ENCODE measurements around the gene LY6G5B.
A peak's percentile ranks its signal among the peaks of the same experiment; 100 is the strongest.

The LY6G5B gene

DNA sequence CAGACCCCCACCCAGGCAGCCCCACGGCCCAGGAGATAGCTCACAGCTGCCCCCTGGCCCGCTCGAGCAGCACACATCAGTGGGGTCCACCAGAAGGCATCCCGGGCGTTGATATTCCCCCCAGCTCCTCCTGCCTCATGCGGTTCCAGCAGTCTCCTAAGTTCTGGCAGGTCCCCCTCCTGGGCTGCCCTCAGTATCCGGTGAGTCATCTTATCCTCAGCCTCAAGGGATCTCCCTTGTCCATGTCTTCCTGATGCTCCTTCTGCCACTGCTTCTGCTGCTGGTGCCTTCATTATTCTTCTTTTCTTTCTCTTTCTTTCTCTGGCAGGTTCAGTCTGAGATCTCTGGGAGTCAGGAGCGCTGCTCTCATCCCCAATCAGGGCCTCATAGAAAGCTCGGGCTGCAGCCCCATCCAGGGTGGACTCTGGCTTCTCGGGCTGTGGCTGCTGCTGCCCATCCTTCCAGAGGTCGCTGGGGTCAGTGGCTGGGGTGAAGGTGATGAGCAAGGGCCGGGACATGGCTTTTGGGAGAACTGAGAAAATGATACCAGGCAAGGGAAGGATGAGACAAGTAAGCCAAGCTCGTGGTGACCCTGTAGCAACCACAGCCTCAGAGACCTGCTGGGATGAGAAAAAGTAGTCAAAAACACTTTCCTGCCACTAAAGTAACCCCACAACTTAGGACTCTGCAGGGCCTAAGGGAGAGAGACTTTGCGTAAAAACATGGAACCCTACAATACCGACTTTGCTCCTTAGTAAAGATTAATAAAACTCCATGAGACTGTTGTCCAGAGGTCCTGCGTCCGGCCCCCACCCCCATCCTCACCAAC, 5.6 kb upstream of the LY6G5B start:
- no peak for DNase-seq

DNA sequence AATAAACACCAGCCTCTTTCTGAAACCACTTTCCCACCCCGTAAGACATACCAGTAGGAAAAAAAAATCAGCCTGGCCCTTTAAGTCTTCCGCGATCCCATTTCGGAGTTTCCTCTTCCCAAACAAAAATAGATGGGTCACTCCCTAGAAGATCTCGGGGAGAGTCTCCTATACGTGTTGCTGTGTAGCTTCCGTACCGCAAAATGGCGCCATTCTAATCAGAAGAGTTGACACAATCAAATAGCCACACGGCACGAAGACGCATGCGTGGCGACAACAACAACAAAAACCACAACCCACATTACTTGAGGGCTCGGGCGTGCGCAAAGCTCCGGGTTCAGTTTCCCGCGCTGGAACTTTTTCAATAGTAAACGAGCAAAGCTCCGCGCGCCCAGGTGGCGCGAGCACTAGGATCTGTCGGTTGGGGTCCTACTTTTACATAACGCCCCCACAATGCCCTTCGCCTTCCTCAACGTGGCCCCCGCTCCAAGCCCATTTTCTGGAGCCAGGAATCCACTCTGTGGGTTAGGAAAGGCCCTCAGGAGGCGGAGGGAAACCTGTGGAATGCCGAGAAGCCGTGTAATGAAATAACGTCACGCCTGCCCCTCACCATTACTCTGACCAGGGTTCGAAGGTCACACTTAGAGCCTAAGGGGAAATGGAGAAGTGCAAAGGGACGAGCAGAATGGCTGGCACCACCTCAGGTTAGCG, 4.8 kb upstream of the LY6G5B start, which contains the start of gene GPANK1:
Gene GPANK1 (minus strand): TSS at position 208 of the 711 bp plus-strand sequence. CDS start 519 bp downstream, outside the sequence.
- DNase-seq, result peak; percentile 59

DNA sequence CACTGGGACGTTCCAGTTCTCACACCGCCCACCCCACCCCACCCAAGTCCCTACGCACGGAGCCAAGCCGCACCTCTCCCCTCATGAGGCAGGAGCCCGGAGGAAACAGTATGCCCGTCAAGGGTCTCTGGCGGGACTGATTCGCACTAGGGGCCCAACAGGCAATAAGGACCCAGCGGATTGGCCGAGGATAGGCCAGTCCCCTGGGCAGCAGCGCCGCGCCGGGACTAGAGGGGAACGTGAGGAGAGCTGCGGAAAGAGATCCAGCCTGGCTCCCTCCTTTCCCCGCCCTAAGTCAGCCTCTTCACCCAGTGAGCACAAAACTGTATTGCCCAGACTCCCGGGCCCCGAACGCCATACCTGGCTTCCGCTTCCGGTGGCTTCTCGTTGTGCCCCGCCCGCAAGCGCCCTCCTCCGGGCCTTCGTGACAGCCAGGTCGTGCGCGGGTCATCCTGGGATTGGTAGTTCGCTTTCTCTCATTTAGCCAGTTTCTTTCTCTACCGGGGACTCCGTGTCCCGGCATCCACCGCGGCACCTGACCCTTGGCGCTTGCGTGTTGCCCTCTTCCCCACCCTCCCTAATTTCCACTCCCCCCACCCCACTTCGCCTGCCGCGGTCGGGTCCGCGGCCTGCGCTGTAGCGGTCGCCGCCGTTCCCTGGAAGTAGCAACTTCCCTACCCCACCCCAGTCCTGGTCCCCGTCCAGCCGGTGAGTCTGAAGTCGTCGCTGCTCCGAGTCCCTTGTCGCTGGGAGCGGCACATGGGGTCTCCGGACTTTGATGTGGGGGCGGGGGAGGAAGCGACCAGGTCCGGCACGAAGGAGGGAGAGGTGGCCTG, 4.1 kb upstream of the LY6G5B start, which contains the start of gene CSNK2B:
Gene CSNK2B (plus strand): TSS at position 580 of the 836 bp plus-strand sequence. CDS start 752 bp downstream, outside the sequence.
- DNase-seq, result peak; percentile 89

DNA sequence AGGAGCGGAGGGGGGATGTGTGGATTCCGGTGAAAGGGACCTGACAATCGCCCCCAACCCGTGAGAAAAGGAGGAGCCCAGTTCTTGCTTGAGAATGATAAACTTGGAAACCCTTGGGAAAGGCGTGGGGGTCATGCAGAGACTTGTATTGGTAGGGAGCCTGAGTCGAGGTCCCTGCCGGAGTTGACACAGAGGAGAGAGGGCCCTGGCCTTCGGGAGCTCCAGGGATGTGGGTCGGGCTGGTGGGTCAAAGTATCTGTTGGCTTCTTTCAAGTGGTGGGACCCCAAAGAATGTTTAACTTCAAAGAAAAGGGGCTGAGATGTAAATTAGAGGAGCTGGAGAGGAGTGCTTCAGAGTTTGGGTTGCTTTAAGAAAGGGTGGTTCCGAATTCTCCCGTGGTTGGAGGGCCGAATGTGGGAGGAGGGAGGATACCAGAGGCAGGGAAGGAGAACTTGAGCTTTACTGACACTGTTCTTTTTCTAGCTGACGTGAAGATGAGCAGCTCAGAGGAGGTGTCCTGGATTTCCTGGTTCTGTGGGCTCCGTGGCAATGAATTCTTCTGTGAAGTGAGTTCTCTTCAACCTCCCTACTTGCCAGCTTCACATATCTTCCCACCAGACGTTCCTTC, 3.3 kb upstream of the LY6G5B start:
- no peak for DNase-seq

DNA sequence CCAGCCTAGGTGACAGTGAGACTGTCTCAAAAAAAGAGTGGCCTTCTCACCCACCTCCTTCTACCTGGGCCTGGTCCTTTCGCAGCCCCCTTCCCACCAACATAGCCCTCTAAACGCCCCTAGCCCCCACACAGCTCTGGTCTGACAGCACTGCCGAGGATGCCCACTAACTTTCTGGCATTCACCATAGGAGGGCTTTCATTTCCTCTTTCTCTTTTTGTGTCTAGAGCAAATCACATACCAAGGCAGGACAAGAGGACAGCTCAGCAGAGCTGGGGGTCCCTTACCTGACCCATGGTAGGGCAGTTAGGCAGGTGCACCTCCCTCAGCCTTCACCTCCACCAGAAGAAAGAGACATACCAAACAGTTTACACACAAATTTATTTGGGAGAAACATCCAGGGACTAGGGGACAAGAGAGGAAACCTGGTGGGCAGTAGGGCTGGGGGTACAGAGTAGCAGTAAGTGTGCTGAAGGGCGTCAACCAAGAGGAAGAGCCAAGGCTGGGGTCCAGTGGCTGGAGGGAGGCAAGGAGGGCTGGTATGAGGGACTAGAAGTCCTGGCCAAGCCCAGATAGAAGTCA, 6.6 kb downstream of the LY6G5B start:
- DNase-seq, result no peak

DNA sequence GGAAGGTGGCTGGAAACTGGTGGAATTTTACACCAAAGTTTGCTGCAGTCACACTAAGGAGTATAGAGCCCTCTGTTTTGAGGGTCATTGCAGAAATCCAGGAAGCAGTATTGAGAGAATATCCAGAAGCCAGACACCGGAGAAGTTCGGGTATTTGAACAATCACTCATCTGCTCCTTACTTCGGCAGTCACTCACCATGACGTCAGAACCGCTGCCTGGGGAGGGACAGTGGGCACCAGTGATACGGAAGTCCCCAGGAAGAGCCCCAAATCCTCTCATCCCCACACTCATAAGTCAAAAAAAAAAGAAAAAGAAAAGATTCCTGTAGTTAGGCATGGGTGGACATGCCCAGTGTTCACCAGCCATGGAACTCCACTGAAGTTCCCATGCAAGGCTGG, 7.1 kb downstream of the LY6G5B start:
- DNase-seq, result no peak

DNA sequence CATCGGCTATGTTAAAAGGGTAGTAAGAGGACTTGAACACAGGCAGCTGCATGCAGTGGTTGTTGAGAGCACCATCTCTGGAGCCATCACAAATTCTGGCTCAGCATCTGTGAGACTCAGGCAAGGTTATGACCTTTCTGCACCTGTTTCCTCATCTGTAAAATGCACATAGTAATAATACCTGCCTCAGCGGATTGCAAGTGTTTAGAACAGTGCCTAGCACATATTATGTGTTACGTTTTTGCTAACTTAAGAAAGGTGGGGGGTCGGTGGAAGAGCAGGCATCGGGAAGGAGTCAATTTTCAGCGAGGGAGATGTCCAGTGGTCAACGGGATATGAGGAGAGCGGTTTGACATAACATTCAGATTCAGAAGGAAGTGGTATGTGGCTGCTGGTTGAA, 8.2 kb downstream of the LY6G5B start:
- DNase-seq, result no peak

DNA sequence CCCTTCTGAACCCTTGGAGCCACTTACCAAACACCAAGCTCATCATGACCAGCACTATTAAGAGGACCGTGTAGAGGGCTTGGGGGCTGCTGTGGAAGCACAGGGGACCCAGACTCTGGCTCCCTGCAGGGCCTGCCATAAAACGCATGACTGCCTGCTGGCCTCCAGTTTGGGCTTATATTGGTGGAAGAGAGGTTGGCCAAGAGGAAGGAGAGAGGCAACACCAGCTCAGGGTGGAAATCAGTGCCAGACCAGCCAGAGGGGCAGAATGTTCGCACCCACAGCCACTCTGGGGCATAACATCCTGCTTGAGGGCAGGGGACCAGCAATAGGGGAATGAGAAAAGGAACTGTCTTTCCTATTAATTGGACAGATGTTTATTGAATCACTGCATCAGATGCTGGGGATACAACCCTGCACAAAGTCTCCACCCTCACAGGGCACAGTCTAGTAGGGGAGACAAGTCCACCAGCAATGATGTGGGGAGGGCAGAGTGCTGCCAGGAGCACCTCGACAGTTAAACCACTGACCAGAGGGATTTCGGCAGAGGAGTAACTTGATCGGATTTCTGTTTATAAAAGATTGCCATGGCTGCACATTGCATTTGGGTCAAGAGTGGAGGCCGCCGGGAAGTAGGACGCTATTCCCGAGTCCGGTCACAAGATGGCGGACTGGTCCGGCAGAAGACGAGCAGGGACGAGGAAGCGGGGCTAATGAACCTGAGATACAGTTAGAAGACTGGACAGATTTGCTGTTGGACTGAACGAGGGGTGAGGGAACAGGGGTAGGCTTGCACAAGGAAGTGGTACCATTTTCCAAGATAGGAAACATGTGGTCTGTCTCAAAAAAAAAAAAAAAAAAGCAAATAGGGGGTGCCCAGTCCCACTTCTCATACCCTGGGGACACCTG, 10.7 kb downstream of the LY6G5B start, which contains the start of gene LY6G5C:
Gene LY6G5C (minus strand): TSS at position 842 of the 909 bp plus-strand sequence. CDS start 694 bp downstream, at position 148.
- no peak for DNase-seq

DNA sequence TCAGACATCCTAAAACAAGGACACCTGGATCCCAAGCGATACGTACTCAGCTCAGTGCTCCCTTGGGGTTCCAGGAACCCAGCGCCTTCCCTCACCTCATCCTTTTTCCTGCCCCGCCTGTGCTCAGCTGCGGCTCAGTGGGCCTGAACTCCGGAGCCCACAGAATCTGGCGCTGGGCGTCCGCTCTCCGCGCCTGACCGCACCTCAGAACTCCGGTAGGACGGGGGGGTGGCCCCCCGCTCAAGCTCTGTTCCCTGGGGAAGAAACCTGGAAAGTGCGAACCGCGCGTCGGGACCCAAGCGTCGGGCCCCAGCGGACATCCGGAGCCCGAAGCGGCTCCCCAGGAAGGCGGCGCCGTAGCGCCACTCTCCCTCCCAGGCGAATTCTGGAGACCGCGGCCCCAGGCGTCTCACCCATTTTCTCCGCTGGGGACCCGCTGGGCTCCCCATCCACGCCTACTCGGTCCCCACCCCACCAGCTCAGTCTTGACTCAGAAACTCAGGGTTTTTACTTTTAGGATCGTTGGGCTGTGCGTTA, 11.4 kb downstream of the LY6G5B start:
- no peak for DNase-seq

DNA sequence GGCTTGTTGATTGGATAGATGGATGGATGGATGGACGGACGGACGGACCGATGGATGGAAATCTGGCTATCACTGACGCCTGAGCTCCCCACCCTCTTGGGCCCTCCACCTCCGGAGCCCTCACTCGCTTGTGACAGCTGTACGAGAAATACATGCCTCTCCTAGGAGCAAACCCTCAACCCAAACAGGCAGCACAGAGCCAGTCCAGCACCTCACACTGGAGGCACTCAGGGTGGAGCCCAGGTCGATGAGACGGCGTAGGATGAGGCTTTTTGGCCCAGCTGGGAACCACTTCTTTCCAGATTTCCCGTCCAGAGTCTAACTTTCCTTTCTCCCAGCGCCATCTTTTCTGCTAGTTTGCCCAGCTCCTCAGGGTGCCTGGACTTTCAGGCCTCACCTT, 13.8 kb downstream of the LY6G5B start:
- no peak for DNase-seq

DNA sequence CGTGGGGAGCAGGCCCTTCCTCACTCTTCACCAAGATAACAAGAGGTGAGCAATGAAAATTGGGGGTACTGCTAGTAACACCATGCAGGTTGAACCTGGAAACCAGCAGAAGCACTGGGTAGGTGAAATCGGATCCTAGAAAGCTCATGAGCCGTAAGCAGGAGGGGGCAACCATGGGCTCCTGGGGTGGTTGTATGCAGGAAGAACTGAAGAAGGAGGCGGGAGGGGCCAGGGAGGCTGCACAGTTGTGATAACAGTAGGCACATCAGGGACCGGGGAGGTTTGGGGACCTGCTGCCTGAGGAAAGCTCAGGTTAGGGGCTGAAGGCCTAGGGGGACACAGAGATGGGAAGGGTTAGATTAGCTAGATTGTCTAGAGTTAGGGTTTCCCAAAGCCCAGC, 16.7 kb downstream of the LY6G5B start:
- DNase-seq, result no peak

DNA sequence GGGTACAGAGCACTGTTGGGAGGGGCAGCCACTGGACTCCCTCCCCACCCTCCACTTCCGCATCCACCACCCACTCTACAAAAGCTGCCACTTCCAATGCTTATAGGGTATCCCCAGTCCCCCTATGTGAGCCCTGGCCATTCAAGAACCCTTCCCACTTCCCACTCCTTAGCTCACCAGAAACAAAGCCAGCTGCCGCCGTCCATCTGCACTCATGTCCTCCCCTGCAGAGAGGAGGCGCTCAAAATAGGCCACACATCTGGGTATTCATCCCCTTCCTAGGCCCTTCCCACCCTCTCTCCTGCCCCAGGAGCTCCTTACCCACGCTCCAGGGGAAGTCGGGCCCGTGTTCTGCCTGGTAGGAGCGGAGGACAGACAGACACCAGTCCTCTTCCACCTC, 17.5 kb downstream of the LY6G5B start:
- no peak for DNase-seq

DNA sequence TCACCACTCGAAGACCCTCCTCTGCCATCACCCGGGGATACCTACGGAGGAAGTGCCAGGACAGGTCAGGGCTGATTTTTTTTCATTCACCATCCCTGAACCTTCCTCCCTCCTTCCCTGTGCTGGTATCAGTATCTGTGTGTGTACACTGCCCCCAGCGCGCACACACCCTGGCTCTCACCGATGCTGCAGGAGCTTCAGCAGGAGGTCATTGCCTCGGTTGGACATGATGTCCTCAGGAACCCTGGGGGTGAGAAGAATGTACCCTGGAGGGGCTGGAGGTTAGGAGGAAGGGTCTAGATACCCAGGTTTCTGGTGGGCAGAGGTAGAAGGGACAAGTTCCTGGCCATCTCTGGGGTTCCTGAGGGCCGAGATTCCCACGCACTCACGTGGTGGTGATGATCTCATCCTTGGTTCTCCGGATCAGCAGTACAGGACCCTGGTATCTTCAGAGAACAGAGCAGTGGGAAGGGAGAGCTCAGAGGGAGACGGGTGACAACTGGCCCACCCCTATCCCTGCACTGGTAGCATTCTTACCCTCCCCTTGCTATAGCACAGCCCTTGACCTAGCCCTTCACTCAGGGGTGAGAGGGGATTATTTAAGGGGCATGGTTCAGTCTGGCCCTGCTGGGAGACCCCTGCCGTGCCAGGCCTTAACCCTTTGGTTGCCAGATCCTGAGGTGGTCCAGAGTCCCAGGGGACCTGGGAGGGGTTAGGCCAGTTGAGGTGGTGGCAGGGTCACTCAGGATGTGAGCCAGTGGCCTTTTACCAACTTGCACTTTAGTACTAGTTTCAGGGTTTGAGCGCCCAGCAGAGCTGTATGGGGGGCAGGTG, 18.3 kb downstream of the LY6G5B start:
- no peak for DNase-seq

DNA sequence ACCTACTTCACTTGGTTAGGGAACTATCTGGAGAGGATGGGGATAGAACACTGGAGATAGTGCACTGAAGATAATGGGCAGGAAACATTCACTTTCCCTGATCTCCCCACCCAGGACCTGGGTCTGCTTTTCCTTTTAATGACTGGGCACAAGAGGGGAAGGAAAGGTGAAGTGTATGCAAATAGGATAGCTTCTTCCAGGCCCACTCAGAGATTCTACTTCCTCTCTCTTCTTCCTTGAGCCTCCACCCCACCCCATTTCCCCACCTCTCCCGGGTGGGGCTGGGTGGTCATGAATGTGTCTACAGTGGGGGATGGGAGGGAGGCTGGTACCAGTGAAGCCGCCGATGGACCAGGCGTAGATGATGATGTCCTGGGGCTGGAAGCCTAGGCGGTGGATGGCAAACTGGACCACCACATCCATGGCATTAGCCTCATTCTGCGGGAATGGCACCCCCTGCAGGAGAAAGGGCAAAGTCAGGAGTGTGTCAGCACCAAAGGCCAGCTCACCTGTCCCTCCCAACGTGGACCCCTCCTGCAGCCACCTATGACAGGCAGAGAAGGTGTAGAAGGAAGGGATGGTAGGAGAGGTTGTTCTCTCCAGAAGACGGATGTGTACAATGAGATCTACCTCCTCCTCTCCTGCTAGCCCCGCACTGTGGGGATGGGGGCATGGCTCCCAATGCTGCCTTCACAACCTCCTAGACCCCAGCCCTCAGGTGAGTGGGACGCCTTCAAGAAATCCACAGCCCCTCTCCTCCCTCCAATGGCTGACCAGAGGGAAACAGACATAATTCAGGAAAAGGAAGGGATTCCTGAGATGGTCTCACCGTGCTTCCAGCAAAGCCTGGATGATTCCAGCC, 19.7 kb downstream of the LY6G5B start:
- no peak for DNase-seq

DNA sequence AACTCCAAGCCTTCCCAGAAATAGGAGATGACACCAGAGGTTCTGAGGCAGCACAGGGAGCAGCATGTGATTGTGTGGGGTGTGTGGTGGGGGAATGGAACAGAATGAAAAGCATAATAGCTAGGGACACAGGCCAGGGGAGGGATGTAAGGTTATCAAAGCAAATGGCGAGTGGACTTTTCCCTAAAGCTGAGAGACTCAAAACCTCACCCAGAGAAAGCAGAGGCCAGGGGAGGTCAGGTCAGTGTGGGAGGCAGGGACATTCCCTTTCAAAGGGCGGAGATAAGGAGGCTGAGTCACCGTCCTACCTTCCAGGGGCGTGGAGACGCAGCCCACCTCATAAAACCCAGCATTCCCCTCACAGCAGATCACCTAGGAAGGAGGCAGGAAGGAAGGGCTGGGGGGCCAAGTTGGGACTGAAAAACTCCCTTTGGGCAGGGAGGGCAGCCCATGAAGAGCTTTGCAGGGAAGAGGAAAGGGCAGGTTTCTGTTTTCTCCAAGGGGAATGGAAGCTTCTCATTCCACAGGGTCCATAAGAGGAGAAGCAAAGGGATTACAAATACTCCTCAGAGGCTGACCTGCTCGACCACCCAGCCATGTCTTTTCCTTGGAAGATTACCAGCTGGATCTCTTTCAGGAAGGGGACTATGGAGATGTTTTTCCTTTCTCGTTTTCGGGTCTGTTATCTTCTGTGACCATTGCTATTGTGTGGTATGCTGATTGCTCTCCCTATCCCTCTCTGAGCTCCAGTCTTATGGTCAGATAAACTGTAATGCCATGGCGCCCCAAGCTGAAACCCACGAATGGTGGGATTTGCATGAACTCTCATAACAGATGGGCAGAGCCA, 20.7 kb downstream of the LY6G5B start:
- DNase-seq, result no peak

DNA sequence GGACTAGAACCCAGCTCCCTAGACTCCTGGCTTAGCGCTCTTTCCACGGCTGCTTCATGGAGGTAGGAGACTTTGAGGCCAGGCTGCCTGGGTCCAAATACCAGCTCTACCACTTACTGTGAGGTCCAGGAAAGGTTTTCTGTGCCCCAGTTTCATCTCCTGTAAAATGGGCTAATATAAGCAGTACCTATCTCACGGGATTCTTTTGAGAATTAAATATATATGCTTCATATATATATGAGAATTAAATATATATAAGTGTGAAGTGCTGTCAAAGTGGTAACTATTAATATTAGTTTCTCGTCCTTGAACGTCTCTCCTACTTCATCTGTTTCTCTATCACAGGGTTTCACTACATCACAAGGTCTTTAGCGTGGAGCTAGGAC, 21.3 kb downstream of the LY6G5B start:
- no peak for DNase-seq

DNA sequence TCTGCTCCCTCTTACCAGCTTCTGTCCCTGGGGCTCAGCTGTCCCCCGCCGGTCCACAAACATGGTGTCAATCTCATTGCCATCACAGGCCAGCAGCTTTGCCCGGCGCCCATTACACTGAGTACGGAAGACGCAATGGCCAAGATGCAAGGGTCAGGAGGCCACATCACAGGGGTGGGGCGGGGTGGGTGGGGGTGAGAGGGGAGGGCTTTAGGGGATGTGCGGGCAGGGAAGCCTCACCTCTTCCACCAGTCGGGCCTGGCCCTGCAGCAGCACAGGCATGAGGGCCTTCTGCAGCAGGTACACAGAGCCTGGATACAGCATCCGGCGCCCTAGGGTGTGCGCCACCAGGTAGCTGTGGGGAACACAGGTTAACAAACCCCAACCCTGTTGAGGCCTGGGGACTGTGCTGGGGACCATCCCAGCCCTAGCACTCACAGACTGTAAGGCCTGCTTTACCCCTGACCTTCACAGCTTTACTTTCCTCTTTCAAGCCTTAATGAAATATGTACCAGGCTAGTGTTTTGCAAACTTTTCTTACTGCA, 21.9 kb downstream of the LY6G5B start:
- no peak for DNase-seq

DNA sequence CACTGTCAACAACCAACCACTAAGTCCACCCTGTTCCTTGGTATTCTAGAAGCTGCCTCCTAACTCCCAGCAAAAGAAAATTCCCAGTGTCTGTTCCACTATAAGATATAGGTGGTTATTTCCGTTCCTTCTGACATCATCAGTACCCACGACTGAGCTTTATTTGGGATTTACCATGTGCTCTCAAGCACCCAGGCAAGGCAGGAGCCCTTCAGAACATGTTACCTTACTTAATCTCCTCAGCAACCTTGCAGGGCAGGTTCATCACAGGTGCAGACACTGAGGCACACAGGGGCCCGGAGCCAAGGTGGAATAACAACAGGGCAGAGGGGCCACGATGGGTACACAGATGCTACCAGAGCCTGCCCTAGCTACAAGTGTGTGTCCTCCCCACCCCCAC, 22.6 kb downstream of the LY6G5B start:
- no peak for DNase-seq
